GM18499 (cell line): ENCODE measurements around the gene PGAP6.
"Not testable (repeated sequence)": the region's sequence is repeated elsewhere in the genome, so short reads cannot be mapped to it uniquely, and the experiment has no call there.

ENCODE experiments used
- ATAC-seq: cut with Tn5 transposase; IDR thresholded peaks from one replicate; pipeline ENCODE4 v1.9.1; 2021; ENCODE audit warnings: moderate number of reproducible peaks; ENCODE audit not compliant: insufficient read depth, unreplicated experiment

Gene PGAP6

DNA sequence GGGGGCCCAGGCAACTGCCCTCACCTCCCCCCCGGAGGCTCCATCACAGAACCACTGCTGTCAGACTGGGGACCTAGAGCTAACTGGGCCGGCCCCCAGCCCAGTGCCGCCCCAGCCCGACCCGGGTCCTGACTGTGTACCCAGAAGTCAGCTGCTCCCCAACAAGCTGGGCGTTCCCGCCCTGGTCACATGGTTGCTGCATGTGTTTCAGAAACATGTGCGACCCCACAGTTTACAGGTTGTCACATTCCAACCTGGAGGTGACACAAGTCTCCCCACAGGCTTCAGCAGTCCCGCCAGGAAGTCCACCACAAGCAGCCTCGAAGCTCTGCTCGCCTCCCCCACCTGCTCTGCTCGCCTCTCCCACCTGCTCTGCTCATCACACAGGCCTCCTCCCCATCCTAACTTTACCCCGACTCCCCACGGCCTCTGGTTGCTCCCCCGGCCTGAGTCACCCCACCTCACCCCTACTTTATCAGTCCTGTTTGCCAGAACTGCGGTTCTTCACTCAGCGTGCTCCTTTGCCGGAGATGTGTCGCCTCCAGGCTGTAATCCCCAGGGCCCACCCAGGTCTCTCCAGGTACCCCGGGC, 12.4 kb downstream of the PGAP6 start:
- ATAC-seq, result no peak

DNA sequence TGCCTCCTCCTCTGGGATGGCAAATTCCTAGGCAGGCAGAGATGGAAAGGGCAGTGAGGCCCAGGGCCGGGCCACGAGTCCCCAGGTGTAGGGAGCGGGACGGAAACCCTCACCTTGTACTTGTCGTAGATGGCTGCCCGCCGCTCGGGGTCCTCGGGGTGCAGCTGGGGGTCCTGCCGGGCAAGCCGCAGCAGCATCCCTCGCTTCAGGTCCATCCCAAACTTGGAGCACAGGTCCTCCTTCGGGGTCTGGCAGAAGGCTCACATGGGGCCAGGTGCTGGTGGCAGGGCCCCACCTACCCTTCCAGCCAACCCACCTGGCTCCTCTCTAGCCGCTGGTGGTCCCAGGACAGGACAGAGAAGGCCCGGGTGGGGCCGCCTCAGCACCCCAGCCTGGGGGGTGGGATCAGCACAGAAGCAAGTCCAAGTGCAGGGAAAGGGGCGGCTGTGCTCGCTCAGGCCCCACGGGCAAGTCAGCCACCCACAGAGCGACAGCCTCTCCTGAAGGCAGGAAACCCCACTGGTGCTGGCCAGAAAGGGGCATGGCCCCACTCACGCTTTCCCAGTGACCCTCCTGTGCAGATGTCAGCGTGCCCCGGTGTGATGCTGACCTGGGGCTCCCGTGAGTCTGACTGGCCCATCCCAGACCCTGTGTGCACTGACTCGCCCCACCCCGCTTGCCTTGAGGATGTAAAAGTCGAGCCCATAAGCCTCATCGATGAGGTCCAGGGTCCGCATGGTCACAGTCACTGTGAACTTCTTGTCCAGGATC, 13.2 kb downstream of the PGAP6 start:
- no peak for ATAC-seq

DNA sequence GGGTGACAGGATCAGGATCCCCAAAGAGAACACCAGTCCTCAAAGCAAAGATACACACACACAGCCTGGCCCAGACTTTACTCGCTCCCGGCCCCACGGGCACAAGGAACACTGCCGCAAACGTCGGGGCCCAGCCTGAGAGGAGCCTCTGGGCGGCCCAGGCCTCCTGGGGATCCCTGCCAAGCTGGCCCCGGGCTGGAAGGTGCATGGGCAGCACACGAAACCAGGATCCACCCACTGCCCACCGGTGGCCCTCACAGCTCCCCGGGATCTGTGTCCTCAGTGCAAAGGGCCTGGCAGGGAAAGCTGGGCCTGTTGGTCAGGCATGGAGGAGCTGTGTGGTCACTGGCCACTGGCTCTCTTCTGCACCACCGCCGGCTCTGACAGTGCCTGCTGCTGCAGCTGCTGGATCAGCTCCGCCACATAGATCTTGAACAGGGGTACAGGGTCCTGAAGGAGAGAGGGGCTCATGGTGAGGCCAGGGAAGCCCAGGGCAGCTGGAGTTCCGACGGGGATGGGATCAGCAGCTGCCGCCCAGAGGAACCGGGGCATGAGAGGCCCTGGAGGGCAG, 14.4 kb downstream of the PGAP6 start:
- no peak for ATAC-seq

DNA sequence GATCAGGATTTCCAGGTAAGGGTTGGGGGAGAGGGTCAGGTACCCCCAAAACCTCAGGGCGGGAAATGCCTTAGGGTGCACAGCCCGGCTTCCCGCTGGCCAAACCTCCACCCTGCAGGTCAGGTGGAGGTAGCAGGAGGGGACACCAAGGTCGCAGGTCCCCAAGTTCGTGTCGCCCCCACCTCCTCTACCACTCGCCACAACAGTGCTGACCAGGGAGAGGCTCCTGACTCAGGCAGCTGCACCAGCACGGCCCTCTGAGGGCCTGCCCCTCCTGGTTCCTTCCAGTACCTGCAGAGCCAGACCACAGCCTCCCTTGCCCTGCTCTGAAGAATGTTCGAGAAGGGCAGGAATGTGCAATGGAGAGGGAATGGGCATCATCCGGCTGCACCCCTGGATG, 15.3 kb downstream of the PGAP6 start:
- no peak for ATAC-seq

DNA sequence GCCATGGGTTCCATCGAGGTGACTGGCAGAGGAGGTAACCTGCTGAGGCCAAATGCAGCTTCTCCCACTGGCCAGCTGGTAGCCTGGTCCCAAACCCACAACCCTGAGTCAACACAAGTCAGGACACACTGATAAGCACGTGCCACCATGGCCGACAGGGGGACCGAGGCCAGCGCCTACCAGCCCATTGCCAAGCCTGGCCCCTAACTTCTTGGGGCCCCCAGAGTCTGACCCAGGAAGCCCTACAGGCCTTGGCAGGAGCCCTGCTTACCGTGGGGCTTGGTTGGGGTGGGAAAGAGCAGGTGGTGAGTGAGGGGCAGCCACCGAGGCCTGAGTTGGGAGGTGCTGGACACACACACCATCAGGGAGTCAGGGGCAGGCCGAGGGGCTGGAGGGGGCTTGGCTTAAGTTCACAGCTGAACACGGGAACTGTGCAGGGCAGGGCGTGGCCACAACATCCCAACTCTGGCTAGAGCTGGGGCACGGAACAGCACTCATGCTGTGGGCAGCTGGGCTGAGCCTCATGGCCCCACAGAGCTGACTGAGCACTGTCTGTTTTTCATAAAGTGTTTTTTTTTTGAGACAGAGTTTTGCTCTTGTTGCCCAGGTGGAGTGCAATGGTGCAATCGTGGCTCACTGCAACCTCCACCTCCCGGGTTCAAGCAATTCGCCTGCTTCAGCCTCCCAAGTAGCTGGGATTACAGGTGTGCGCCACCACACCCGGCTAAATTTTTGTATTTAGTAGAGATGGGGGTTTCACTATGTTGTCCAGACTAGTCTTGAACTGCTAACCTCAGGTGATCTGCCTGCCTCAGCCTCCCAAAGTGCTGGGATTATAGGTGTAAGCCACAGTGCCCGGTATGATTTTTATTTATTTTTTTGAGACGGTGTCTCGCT, 16.9 kb downstream of the PGAP6 start:
- ATAC-seq, result no peak

DNA sequence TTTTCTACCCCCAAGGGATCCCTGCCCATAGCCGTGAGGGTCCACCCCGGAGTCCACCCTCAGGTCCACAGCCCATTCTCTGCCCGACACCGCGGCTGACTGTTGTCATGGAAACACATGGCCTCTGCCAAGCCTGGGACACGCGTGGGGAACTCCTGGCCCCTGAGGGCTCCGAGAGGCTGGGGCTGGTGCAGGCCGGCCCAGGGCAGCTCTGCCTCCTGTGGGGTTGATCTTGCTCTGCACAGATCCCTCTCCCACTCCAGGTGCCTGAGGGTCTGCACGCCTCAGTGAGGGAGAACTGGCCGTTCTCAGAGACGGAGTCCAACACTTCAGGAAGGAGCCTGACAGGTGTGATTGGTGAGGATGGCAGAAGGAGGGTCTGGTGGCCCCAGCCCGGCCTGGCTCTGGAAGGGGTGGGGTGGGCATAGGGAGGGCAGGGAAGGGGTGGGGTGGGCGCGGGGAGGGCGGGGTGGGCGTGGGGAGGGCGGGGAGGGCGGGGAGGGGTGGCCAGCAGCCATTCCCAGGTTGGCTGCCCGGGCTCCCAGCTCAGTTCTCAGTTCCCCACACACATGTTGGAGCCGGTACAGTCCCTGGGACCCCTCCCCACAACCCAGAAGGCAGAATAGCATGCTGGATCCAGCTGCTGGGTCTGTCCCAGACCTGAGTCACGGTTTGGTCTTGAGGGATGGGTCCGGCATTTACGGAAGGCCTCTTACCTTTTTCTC, 17.9 kb downstream of the PGAP6 start:
- ATAC-seq, result no peak

DNA sequence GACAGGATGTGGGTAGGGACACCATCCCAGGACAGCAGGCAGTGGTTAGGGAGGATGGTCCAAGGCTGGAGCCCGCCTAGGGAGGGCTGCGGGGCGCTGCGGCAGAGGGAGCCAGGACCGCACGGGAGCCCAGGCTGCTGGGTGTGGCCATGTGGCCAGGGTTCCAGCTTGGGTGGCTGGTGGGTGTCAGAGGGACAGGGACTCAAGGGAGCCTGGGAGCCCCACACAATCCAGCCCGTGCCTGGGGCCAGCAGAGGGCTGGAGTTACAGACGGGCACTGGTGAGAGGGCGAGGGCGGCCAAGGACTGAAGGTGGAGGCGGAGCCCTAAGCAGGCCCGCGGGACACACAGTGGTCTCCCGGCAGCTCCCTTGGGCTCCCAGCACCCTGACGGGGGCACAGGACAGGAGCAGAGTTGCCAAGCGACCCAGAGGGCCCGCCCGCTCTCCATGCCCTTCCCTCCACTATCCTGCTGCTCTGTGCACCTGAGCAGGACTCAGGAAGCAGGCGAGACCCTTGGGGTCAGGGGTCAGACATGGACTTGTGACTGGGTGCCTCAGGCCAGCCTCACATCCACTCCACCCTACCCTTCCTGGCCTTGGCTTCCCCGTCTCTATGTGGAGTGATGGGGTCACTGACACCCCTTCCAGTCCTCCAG, 18.5 kb downstream of the PGAP6 start:
- no peak for ATAC-seq

DNA sequence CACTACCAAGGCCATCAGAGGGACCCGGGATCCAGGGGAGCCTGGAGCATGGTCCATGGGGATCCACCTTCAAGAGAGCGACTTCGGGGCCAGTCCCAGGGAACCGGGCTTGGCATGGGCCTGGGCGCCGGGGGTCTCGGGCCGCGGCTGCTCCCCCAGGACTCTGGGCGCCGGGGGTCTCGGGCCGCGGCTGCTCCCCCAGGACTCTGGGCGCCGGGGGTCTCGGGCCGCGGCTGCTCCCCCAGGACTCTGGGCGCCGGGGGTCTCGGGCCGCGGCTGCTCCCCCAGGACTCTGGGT, 19.1 kb downstream of the PGAP6 start:
- ATAC-seq, result not testable (repeated sequence)

DNA sequence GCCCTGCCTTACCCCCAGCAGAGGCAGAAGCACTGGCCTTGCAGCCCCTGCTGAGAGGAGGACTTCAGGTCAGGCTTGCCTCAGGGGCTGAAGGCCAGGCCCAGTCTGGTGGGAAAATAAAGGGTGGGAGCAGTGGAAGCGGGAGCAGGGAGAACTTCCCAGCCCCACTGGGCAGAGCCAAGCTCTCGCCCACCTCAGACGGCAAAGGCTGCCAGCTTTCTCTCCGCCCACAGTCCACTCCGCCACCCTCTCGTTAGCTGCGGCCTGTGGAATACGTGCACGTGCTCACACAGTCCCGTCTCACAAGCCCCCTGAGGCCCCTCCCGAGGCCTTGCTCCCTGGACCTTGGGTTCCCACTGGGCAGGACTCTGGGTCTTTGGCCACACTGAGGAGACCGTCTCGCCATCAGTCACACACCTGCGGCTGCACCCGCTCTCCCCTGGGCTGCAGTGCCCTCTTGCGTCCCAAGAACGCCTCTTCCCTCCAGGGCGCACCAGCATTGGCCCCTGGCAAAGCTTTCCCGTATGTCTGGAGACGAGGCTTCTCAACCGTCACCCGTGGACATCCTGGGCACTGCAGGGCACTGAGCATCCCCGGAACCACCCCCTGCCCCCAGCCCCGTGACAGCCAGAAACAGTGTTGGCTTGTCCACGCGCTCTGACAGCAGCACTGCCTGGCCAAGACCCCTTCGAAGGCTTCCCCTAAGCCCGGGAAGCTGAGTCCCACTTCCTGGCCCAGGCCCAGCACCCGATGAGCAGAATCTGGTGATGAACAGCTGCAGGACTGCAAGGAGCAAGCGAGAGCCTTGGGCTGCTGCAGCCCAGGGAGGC, 19.7 kb downstream of the PGAP6 start:
- no peak for ATAC-seq

DNA sequence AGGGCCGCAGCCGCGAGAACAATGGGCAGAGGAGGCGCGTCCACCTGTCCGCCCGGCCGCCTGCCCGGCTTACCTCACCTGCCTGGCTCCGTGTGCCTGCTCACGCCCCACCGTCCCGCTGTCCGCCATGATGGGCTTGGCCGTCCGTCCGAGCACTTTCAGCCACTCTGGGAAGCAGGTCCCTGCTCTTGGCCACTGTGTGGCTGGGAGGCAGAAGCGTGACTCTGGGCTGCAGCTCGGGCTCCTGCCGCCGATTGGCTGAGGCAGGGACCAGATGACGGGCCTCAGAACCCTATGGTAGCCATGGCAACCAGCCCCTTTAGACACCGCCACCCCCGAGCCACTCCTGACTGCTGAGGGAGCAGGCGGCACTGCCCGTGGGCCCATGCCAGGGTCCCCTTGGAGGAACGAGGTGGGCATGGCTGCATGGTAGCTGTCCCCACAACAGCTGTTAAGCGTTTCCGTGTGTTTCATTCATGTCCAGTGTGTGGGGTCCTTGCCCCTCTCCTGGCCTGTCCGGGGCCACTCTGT, 20.4 kb downstream of the PGAP6 start:
- ATAC-seq, result no peak

DNA sequence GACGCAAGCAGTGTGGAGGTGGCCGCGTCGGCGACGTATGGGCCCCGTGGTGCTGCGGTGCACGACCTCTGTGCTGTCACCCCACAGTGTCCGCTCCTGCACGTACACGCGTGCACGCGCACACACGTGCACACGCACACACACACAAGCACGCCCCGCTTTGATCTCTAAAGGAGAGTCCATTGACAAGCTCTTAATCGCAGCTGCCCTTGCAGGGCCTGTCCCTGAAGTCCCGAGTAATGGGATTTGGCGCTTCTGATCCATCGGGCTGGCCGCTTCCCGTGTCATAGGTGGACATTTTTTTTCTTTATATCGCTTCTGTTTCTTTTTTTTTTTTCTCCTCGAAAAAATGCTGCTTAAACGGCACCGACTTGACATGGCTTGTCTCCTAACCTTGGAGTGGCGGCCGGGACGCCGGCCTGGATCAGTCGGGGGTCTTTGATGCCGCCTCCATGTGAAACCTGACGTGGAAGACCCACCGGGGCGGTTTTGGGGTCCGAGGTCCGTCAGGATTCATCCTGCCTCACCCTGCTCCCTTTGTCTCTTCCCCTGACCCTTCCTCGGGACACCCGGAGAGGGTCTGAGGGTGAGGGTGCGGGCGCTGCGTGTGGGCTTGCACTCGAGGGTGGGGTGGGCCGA, 21.0 kb downstream of the PGAP6 start:
- no peak for ATAC-seq

DNA sequence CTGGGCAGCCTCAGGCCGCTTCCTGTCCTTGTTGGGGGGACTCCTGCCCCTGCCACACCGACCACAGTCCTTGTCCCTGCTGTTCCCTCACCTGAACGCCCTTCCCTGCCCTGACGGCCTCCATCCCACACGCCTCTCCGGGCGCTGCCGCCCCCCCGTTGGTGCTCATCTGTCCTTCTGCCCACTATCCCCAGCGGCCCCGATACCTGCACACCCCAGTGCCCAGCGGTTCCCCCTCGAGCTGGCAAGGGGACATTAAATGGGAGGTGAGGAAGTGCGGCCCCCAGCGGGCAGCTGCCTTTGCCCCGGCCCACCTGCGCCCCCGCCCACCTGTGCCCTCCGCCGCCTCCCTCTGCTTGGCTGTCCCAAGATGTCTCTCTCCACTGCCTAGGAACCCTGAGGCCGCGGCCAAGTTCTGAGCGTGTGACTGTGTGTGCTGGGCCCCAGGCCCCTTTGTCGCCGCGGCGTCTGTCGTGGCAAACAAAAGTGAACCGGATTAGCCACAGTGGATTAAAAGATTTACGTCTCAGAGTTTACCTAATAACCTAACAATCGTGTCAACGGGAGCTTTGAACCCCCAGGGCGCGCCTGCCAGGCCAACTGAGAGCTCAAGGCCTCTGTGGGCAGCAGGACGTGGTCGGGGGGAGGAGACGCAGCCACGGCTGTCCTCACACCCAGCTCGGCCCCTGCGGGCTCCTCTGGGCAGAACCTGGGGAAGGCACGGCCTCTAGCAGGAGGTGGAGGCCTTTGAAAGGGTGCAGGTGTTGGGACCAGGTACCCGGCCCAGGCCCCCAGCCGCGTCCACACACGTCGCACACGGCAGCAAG, 21.7 kb downstream of the PGAP6 start:
- ATAC-seq, result no peak

DNA sequence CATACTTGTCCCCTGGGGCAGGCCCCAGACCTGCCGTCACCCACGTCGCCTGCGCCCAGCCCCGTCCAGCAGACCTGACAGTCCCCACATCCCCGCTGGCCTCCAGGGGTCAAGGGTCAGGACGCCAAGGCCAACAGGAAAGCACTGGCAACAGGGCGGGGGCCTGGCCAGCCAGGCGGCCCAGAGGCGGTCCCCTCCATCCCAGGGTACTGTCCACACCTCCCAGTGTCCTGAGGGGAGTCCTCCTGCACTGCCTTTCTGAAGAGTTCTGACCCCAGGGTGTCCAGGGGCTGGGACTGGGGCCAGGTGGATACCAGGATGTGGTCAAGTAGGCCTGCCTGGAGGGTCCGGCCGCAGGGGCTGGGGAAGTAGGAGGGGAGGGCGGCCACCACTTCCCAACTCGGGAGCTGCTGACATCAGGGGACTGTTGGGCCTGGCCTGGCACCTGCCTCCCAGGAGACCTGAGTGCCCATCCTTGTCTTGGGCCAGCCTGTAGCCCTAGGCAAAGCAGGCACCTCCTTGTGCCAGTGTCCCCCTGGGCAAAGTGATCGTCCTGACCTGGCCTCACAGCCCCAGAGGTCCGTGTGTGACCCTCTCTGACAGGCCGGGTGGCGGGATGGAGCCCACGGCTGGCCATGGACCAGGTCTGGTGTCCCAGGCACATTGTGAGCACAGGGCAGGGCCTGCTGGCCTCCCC, 22.6 kb downstream of the PGAP6 start:
- ATAC-seq, result no peak

DNA sequence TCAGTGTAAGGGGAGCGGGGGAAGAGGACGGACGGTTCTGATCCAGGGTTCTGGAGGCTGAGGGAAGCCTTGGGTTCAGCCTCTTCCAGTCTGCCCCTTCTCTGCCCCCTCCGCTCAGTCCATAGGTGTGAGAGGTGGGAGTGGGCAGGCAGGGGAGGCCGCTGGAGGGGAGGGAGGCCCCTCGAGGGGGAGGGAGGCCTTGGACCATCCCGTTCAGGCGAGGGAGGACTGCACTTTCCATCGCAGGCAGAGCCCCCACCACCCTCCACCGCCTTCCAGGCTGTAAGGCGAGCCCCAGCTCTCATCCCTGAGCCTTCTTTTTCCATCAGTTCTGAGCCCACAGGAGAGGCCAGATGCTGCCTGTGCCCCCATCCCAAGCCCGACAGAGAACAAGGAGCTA, 25.0 kb downstream of the PGAP6 start:
- no peak for ATAC-seq

DNA sequence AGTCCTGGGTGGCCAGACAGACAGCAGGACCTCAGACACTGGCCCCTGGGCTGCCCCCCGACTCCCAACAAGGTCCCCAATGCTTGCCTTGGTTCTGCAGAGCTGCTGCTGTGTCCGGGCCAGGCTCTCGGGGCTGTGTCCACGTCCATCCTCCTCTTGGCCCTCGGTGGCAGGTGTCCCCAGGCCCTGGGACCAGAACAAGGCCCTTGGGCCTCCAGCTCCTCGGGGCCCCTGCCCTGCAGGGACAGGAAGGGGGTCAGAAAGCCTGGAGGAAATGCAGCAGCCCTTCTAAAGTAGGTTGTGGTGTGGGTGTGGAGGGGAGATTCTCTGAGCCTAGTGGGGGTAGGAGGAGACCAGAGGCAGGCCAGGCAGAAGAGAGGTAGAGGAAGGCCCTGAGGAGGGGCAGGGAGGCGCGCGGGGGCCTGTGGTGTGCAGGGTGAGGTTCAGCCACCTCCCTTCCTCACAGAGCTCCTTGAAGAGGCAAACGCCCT, 26.8 kb downstream of the PGAP6 start:
- ATAC-seq, result no peak

DNA sequence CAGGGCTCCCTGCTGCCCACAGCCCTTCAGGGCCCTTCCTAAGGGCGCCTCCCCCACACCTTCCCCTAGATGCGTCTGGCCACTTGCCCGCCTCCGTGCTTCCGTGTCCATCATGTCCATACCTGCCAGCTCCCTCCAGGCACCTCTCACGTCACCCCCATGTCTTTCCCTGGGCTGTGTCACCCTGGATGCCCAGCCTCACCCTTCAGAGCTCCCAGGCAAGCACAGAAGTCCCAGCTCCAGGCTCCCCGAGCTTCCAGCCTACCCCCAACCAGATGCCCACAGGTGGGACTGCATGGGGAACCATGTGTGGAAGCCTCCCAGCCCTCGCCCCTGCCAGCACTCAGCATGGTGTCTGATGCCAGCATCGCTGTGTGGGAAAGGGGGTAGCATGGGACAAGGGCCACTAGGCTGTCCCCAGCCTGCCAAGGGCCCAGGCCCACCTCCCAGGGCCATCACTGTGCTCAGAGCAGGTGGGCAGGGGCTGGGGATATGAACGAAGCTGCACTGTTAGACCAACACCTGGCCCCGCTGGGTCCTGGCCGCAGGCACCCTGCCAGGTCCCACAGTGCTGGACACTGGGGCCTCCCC, 27.4 kb downstream of the PGAP6 start:
- no peak for ATAC-seq
